RCC 7860 (cell line): ENCODE measurements around the gene DRD1.

Experiments used
- DNase-seq: peaks from one replicate; pipeline ENCODE4 v3.0.0-alpha.2; 2015; ENCODE audit warnings: low spot score
- FAIRE-seq: peaks from 2 replicates; lab custom pipeline; 2012; peaks lifted over from hg19 to GRCh38; lab: Jason Lieb, UNC

DRD1 gene

DNA sequence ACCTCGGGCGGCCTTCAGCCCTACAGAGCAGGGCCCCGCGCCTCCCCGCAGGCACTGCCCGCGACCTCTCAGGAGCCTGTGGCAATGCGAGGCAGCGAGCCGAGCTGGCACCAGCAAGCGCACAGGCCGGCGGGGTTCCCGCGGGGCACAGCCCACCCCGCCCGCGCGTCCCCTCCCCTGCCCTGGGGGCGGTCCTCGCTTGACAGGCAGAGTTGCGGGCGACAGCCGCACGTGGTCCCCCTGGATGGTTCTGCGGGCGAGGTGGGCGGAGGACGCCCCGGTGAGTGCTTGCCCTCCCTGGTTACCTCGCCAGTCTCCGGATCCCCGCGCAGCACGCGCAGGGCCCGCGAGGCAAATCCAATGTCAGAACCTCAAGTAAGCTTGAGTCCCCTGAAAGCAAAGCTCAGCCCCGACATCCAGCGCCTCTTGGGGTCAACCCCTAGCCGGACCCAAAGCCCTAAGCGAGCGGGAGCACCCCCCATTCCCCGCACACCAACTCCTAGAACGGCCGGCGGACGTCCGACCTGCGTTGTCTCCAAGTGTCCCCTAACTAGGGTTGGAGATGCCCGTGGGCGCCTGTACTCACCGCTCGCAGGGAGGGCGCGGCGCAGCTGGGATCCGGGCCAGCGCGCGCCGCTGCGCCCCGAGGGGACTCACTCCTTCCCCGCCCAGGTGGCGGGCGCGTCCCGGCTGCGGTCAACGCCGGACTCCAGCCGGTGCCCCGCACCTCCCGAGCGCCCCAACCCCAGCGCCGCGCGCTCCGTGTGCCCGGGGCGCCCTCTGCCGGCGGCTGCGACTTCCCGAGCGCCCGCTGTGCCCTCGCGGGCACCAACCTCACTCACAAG lies at the start of gene DRD1:
DRD1 (minus strand) TSS at position 123 of the 845 bp plus-strand sequence. CDS start 1,083 bp downstream, outside the sequence.
- no peak for DNase-seq
- FAIRE-seq = no peak

DNA sequence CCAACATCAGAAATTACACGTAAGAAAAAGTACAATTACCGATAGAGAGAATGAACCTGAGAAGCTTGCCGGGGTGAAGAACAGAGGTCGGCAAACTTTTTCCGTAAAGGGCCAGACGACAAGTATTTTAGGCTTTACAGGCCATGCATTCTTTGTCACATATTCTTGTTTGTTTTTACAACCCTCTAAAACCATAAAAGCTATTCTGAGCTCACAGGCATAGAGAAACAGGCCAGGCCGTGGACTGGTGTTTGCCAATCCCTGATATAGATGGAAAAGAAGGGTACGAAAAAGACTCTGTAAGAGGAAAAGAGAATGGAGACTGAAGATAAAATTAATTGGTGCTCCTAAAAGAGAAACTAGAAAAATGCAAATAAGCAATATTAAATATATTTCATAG lies 49.7 kb upstream of the DRD1 start:
- FAIRE-seq = no peak
- no peak for DNase-seq

DNA sequence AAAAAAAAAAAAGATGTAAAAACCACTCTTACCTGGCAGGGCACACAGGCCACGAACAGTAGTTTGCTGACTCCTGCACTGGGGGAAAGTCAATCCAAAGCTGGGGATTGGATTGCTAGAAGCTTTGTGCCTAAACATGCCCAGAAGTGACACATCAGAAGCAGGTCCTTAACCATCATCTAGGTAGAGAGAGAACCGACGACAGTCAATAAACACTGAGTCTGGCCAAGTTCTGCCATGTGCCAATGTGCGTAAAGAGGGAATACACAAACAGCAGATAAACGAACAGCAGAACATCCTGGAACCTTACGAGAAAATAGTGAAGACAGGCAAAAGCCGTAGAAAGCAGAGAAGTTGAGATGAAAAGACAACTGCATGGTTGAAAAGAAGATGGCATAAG lies 49.3 kb upstream of the DRD1 start:
- FAIRE-seq = no peak
- DNase-seq = no peak

DNA sequence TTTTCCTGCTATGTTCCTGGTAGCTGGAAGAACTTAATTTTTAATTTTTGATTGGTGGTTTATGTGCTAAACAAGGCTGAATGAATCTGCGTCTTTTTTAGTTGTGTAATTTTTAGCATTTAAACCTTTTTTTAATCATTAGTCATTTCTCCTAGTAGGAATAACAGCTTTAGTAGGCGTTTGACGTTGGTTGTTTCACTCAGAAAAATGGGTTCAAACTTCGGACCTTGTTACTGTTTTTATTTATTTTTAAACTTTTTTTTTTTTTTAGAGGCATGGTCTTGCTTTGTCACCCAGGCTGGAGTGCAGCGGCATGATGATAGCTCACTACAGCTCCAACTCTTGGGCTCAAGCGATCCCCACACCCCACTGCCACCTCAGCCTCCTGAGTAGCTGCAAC lies 47.2 kb upstream of the DRD1 start:
- no peak for FAIRE-seq
- no peak for DNase-seq

DNA sequence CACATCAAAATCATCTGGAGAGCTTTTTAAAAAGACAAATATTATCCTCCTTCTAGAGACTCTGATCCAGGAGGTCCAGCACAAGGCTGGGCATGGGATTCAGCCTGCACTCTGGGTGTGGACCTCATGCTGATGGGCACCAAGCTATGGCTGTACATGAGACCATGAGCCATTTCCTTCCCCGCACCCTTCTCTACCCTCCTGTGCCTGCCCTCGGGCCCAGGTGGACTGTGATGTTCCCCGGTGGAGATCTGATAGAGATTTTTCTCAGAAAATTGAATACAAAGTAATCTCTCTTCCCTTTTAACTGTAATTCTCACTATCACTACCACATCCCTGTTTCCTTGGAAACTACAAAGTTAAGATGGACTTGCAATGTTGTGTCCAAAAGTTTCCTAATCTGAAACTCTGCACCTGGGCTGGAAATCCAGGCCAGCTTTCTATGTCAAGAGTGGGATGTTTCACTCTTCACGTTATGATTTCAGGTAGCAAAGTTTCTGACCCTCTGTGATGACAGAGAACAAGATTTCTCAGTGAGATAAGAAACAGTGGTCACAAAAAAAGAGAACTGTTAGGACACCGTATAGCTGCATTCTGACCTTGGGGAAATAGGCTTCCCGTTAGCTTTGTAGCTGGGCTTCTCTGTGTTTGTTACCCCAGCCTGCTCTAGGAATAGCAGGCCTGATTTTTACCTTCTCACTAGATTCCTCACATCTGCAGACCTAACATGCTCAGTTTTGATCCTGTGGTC lies 45.9 kb upstream of the DRD1 start:
- no peak for FAIRE-seq

DNA sequence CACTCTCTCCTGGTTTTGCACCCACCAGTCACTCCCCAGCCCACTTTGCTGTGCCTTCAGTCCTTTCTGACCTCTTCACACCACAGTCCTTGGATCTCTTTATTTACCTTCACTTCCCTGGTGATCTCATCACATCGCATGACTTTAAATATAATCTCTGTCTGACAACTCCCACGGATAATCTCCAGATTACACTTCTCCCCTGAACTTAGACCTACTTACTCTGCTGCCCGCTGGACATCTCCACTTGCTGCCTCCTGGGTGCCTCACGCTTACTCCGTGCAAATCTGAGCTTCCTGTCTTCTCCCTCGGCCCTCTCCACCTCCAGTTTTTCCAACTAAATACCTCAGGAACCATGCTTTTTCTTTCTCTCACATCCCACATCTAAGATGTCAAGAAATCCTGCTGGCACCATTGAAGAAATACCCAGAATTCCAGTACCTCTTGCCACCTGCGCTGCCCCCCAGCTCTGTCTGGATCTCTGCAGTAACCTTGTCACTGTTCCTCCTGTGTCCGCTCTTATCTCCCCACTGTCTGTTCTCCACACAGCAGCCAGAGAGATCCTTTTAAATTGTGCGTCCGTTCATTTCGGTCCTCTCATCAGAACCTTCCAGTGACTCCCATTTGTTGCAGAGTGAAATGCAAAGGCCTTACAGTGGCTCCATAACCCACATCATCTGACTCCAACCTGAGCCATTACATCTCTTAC lies 43.7 kb upstream of the DRD1 start:
- no peak for DNase-seq
- FAIRE-seq = no peak

More for the DNA sequence above, 45.9 kb upstream of the DRD1 start:
- no peak for DNase-seq

DNA sequence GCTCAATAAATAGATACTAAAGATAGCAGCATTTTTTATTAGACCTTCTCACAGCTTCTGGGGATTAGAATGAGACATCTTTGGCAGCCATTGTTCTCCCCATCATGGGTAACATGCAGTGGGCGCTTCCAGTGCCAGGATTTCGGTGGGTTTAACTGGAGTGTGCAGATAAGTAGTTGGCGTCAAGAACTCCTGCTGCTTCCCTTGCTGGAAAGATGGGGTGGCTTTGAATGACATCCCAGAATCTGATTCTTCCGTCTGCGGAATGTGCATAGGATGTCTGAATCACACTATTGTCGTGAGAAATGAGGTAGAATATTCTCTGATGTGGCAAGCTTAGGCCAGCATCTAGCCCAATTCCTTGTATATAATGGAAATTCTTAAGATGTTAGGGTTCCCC lies 41.6 kb upstream of the DRD1 start:
- no peak for FAIRE-seq
- no peak for DNase-seq

DNA sequence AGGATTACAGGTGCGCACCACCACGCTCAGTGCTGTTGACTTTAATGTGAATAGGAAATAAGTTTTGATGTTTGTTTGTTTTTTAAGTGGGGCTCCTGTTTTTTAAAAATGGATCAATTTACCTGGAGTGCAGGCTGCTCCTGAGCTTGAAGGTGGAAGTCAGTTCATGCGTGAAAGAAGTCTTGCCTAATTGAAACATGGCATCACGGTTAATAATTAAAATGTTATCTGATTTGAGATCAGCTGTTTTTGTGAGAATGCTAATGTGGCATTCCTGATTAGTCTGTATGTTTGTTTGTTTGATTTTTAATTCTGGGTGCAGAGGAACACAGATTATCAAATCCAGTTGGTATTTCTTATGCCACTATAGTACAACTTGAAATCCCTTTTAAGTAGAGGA lies 40.8 kb upstream of the DRD1 start:
- no peak for DNase-seq
- FAIRE-seq = no peak

DNA sequence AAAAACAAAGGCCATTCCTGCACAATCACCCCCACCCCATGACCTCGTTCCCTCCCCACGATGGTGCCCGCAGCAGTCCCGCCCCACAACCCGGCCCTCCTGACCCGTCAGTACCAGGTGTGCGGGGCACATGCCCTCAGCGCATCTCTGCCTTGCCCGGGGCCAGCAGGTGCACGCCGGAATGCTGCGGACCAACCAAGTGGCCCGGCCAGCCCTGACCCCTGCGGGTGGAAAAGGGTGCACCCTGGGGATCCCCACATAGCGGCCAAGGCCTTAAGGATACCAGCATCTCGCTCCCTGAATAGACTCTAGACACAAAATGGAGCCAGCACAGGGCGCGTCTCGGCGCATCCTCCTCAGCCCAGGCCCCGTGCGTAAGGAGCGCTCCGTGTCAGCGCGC lies 40.3 kb upstream of the DRD1 start:
- DNase-seq = no peak
- FAIRE-seq = no peak

DNA sequence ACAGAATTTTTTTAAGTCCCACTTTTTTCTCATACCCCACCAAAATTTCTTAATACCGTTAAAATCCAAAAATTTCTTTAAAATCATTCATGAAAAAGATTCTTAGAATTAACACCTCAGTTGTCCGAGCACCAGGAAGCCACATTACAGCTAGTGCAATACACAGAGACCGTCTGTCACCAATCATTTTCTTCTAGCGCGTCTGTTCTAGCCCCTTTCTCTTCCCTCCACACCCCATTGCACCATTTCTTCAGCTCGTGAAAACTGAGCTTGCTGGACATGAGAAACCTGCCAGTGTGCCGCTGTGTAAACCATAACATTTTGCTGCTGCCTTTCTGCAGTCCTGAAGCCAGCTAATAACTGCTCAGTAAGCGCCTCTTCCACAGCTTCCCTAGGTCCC lies 39.4 kb upstream of the DRD1 start:
- FAIRE-seq (no peak), DNase-seq (no peak)

DNA sequence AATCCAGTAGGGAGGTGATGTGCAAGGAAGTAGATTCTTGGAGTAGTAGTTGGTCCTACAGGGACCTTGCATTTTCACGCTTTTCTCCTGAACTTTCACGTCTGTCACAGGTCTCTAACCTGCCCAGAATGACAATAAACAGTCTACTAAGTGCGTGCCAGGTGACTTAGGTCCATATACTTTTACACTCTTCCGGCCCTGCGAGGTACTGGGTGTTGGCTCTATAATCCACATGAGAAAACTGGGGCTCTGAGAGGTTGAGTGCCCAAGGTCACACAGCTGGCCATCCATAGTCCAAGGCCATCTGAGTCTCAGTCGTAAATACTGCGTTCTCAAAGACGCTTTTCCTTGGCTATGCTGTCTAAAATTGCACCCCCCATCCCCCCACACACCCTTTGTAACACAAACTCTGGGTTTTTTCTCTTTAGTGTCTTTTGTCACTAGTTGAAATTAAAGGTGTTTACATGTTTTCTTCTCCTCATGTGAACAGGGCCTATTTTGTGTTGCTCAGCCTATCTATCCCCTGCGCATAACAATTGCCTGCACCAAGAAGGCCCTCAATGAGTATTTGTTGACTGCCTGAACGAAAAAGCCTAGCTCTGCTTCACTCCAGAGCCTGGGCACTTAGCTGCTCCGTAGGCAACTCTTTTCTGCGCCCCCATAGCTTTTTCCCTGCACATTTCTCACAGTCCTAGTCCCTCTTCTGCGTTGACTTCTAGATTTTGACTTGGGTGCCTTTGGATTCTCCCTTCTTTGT lies 35.3 kb upstream of the DRD1 start:
- no peak for FAIRE-seq

DNA sequence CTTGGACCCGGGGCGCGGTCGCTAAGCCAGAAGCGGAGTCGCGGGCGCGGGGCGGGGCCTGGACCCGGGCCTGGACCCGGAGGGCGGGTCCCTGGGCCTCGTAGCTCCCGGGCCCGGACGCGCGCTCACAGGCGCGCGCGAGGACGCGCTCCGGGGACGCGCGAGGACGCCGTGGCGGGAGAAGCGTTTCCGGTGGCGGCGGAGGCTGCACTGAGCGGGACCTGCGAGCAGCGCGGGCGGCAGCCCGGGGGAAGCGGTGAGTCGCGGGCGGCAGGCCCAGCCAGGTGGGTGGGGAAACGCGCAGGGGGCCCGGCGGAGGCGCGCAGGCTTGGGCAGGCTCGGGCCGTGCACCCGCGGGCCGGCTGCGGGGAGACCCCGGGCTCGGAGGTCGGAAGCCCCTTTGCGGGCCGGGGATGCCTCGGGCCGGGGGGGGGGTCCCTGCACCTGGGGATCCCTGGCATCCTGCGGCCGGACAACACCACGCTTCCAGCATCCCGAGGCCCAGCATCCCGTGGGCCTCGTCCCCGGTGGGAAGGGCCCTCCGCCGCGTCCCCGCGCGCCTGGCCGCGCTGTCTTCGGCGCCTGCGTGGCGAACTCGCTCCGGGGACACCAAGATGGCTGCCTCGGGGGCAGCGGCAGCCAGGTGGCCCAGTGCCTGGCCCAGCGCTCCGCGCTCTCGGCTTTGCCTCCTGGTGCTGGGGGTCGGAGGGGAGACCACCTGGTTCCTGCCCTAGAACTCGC lies 34.6 kb upstream of the DRD1 start, which contains the start of gene SFXN1:
SFXN1 (plus strand) TSS at position 177 of the 741 bp plus-strand sequence. CDS start 13,544 bp downstream, outside the sequence.
- FAIRE-seq = no peak
- DNase-seq = peak; percentile 41

More for the DNA sequence above, 35.3 kb upstream of the DRD1 start:
- no peak for DNase-seq

DNA sequence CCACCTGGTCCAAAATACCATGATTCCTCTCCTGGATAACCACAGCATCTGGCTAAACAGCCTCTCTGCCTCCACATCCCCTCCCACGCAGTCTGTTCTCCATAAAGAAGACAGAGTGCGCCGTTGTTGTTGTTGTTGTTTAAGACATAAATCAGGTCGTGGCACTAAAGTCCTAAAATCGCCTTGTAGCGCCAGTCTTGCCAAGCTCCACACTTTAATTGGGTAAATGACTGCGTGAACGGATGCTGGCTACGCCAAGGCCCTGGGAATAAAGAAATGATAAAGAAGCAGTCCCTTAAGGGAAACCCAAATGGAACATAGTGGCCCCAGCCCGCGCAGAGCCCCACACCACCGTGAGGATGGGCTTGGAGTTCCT lies 34.0 kb upstream of the DRD1 start:
- no peak for DNase-seq
- FAIRE-seq = no peak

DNA sequence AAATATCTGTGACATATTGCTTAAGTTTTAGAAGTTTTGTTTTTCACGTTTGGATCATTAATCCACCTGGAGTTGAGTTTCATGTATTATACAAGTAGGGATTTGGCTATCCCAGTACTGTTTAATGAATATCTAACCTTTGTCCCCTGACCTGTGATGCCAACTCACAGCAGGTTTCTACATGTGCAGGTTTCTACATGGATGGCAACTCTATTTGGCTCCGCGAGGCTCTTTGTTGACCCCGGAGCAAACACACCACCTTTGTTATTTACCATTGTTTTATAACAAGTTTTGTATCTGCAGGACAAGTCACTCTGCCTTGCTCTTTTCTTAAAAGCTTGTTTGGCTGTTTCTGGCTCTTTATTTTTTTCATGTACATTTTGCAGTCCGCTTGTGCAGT lies 33.5 kb upstream of the DRD1 start:
- FAIRE-seq (no peak), DNase-seq (no peak)

DNA sequence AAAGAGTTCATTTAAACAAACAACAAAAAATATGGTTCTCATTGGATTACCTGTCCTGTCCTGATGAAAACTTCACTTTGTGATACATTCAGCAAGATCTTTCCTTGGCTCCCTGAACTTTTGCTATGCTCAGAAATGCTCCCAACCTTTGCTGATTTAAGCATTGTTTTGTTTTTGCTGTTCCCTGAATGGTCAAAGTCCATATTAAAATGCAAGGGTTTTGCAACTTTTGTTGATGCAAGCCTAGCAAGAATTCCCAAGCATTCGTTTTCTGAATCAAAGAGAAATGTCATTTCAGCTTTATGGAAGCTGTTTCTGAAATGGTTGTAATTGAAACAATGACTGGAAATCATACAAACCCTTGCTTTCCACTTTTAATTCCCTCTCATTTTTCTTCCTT lies 31.3 kb upstream of the DRD1 start:
- FAIRE-seq = no peak

DNA sequence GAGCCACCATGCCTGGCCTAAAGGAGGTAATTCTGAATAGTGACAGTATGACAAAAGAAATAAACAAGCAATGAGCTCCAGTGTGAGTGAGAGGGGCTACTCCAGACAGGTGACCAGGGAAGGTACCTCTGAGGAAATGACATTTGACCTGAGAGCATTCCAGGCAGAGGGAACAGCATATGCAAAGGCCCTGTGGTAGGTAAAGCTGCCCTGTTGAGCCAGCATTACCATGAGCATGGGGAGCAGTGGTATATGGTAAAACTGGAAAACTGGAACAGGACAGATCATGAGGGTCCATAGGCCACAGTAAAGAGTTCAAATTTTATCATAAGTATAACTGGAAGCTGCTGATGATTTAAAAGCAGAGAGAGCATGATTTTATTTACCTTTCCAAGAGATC lies 28.4 kb upstream of the DRD1 start:
- no peak for DNase-seq
- FAIRE-seq = no peak

More for the DNA sequence above, 31.3 kb upstream of the DRD1 start:
- DNase-seq = no peak

DNA sequence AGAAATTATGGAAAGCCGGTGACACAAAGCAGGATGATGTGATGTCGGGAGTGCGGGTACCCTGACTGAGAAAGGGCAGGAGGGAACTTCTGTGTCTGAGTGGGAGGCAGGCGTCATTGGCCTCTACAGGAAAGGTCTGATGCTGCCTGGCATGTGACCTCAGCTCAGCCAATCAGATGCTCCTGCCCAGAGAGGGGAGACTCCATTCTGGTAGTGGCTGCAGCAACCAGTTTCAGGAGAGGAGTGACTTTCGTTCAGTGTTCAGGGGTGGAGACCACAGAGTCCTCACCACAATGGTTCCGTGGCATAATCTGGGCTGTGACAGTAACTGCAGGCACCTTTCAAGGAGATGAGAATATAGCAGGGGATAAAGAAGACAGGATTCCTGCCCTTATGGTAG lies 27.6 kb upstream of the DRD1 start:
- FAIRE-seq = no peak
- DNase-seq = no peak

DNA sequence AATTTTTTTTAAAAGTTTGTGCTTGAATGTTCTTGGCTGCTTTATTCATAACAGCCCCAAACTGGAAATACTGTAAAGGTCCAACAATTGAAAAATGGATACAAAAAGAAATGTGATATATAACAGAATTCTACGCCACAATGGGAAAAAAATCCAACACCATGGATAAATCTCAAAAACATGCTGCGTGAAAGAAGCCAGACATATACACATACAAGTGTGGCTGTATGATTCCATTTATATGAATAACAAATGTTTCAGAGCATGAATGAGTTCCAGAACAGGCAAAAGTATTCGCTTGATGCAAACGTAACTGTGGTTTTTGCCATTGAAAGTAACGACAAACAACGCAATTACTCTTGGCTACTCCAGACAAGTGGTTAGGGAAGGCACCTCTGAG lies 27.2 kb upstream of the DRD1 start:
- no peak for FAIRE-seq
- no peak for DNase-seq

DNA sequence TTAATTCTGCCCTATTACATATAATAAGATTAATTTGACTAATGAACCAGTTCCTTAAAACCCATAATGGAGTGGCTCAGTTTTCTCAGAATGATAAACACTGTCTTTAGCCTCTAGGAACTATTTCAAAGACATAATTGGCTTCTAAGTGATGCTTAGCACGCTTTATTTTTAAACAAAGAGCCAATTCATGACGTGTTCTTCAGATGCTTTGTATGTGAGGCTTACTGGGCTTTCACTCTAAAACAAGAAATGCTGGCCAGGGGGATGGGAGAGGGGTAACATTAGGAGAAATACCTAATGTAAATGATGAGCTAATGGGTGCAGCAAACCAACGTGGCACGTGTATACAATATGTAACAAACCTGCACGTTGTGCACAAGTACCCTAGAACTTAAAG lies 26.8 kb upstream of the DRD1 start:
- FAIRE-seq (no peak), DNase-seq (no peak)

DNA sequence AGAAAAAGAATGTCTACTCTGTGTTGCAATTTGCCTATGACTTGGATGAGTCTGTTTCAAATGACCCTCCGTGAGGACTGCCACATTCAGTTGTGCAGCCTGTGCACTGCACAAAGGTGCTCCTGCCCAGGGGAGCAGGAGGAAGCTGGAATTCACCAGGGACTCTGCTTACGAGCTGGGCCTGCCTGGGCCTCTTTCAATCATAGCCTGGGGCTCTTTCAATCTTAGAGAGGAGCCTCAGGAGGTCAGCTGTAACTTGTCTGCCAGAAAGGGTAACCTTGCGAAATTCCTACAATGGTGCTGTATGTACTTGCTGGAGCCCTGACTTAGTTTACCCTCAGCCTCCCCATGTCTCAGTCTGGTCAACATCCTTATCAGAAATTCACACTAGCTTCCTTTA lies 25.9 kb upstream of the DRD1 start:
- FAIRE-seq (no peak), DNase-seq (no peak)
